B cell (primary cell): ENCODE measurements around the gene RABGAP1L.

Experiments used
- CTCF ChIP-seq: fragments of 200-600 bp; IDR thresholded peaks from one replicate; pipeline ENCODE4 v1.8.0; 2022; ENCODE audit warnings: antibody characterized with exemption, mild to moderate bottlenecking
- EZH2 ChIP-seq: IDR thresholded peaks from 2 replicates; pipeline ENCODE4 v1.6.1; 2012; ENCODE audit warnings: borderline replicate concordance, low read depth, mild to moderate bottlenecking, moderate library complexity, low read length; ENCODE audit not compliant: insufficient read depth, poor library complexity, severe bottlenecking

DNA sequence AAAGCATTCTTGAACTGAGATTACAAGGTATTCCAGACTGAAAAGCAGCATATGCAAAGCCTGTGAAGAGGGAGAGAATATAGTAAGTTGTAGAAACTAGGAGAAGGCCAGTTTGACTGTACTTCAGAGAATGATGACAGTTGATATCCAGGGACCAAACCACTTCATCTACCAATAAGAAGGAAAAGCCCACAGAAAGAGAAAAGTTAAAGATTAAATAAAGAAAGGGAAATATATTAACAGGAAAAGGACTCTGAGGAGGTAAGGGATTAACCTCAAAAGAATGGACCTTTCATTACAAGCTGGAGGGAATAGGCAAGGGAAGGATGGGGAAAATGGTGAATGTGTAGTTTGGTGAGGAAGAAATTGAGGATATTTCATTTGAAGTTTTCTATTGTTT lies 660.3 kb downstream of the RABGAP1L start:
- TF ChIP-seq CTCF (no peak), EZH2 (no peak)
